HepG2 (cell line): ENCODE results near the gene WNT1. TPM values are rescaled to one million over a fixed set of nuclear protein-coding genes. Genes with fewer than 3 reads are reported as not detected.

Experiments
- ATAC-seq: fragments of 200-7000 bp; cut with Tn5 transposase; 3 replicates; pipeline ENCODE4 v1.9.1; 2020; ENCODE audit warnings: mild to moderate bottlenecking, moderate library complexity
- BruUV-seq: library from RNA; stranded (reverse); fragments of 400-500 nt; replicated peaks from 2 replicates; lab custom pipeline; 2021; lab: Mats Ljungman, UMichigan
- CTCF ChIA-PET: fragments of 300-600 bp; formaldehyde crosslinking; extraction: SDS; loops from one replicate; lab custom pipeline; 2021; ENCODE audit warnings: low total read pairs, inconsistent platforms, low intra/inter-chr PET ratio; lab: Yijun Ruan, JAX
- POLR2A ChIA-PET: fragments of 350-600 bp; sonication (Branson Sonifier 250); formaldehyde crosslinking; loops from one replicate; lab custom pipeline; 2020; ENCODE audit warnings: antibody characterized with exemption, inconsistent platforms; lab: Yijun Ruan, JAX
- DNase-seq: peaks from one replicate; pipeline ENCODE4 v3.0.0-alpha.2; 2015; ENCODE audit warnings: low spot score
- FAIRE-seq: peaks from 3 replicates; lab custom pipeline; 2011; peaks lifted over from hg19 to GRCh38; lab: Jason Lieb, UNC
- H2AFZ ChIP-seq: one replicate; pipeline ENCODE4 v1.6.1; 2011; ENCODE audit warnings: low read length, inconsistent platforms
- H3K27ac ChIP-seq: fragments of 300-600 bp; 3 replicates; pipeline ENCODE4 v1.8.0; 2011; ENCODE audit warnings: mixed run types, mild to moderate bottlenecking, mixed read lengths, low read length, inconsistent platforms; ENCODE audit not compliant: insufficient read depth; ENCODE audit errors: extremely low read length
- H3K27me3 ChIP-seq, 2 experiments: fragments of 200-600 bp in 1 of 2; 2 replicates in 1 of 2; 3 replicates in 1 of 2; pipeline versions ENCODE4 v1.6.0 to v1.8.0; 2011; ENCODE audit warnings: low read length in 2 of 2, mild to moderate bottlenecking in 2 of 2, moderate library complexity in 2 of 2, inconsistent platforms in 1 of 2; ENCODE audit not compliant: insufficient read depth in 2 of 2, control insufficient read depth in 1 of 2
- H3K36me3 ChIP-seq, 2 experiments: fragments of 200-600 bp in 1 of 2; replicated peaks in 1 of 2; 2 replicates in 1 of 2; 3 replicates in 1 of 2; pipeline versions ENCODE4 v1.5.1 to v1.8.0; 2011; ENCODE audit warnings: low read length in 2 of 2, inconsistent platforms in 1 of 2; ENCODE audit not compliant: insufficient read depth in 2 of 2, control insufficient read depth in 1 of 2
- H3K4me1 ChIP-seq: 2 replicates; pipeline ENCODE4 v1.5.1; 2012; ENCODE audit warnings: low read length, inconsistent platforms; ENCODE audit not compliant: insufficient read depth
- H3K4me2 ChIP-seq: 2 replicates; pipeline ENCODE4 v1.6.0; 2011; ENCODE audit warnings: low read depth, low read length, inconsistent platforms
- H3K4me3 ChIP-seq, 3 experiments: fragments of 200-600 bp in 1 of 3; sonication (generic), shearing (Covaris generic) in 1 of 3; replicated peaks in 1 of 3; 2 replicates each; pipeline ENCODE4 v1.5.1; 2011 to 2016; ENCODE audit warnings: low read length in 3 of 3, inconsistent platforms in 2 of 3, low read depth in 2 of 3, mild to moderate bottlenecking in 2 of 3, control low read depth in 1 of 3, mixed read lengths in 1 of 3; ENCODE audit not compliant: insufficient read depth in 1 of 3
- H3K79me2 ChIP-seq: one replicate; pipeline ENCODE4 v1.6.1; 2011; ENCODE audit warnings: low read length, inconsistent platforms; ENCODE audit not compliant: insufficient read depth
- H3K9ac ChIP-seq: 2 replicates; pipeline ENCODE4 v1.6.0; 2011; ENCODE audit warnings: mild to moderate bottlenecking, low read depth, low read length, inconsistent platforms; ENCODE audit not compliant: insufficient read depth
- H3K9me3 ChIP-seq: 2 replicates; pipeline ENCODE4 v1.5.1; 2012; ENCODE audit warnings: mild to moderate bottlenecking, low read length
- H4K20me1 ChIP-seq: 2 replicates; pipeline ENCODE4 v1.6.0; 2011; ENCODE audit warnings: inconsistent platforms, mild to moderate bottlenecking, low read length, moderate library complexity; ENCODE audit not compliant: insufficient read depth
- CTCF ChIP-seq: sonication (generic); formaldehyde crosslinking; IDR thresholded peaks from 2 replicates; pipeline ENCODE4 v1.5.0; 2020; ENCODE audit warnings: mild to moderate bottlenecking, missing genetic modification reagents, moderate library complexity
- ERF ChIP-seq: IDR thresholded peaks from 2 replicates; pipeline ENCODE4 v1.6.1; 2018; ENCODE audit warnings: missing biosample characterization, missing genetic modification reagents
- GABPB1 ChIP-seq: IDR thresholded peaks from 2 replicates; pipeline ENCODE4 v1.6.1; 2016; ENCODE audit warnings: mild to moderate bottlenecking, missing genetic modification reagents, moderate library complexity, missing compliant biosample characterization
- GATAD2A ChIP-seq: IDR thresholded peaks from 2 replicates; pipeline ENCODE4 v1.6.1; 2016
- HOXA3 ChIP-seq: sonication (generic); formaldehyde crosslinking; IDR thresholded peaks from 2 replicates; pipeline ENCODE4 v1.5.0; 2020; ENCODE audit warnings: missing genetic modification reagents
- MAFK ChIP-seq, 2 experiments: IDR thresholded peaks in 1 of 2; conservative IDR thresholded peaks in 1 of 2; 2 replicates each; pipeline ENCODE4 v1.6.1; 2011; ENCODE audit warnings: improper control_type of control experiment in 2 of 2, low read length in 2 of 2
- MAZ ChIP-seq, 2 experiments: sonication (generic) in 1 of 2; formaldehyde crosslinking in 1 of 2; IDR thresholded peaks; 2 replicates each; pipeline versions ENCODE4 v1.5.0 to v1.6.1; 2012 to 2020; ENCODE audit warnings: low read depth in 2 of 2, mild to moderate bottlenecking in 2 of 2, borderline replicate concordance in 1 of 2, improper control_type of control experiment in 1 of 2, low read length in 1 of 2, missing genetic modification reagents in 1 of 2, moderate library complexity in 1 of 2
- NFKB2 ChIP-seq: sonication (generic); formaldehyde crosslinking; IDR thresholded peaks from 2 replicates; pipeline ENCODE4 v1.4.0; 2020; ENCODE audit warnings: missing genetic modification reagents, borderline replicate concordance
- ZMYM2 ChIP-seq: sonication (generic); formaldehyde crosslinking; IDR thresholded peaks from 2 replicates; pipeline ENCODE4 v1.8.0; 2022; ENCODE audit warnings: mild to moderate bottlenecking, missing genetic modification reagents
- ZNF142 ChIP-seq: sonication (generic); formaldehyde crosslinking; IDR thresholded peaks from 2 replicates; pipeline ENCODE4 v1.4.0; 2020; ENCODE audit warnings: missing genetic modification reagents
- WGBS: methylation state at CpG from one replicate; pipeline ENCODE4 v1.1.6; 2017; ENCODE audit warnings: low lambda C conversion rate; 5-methylcytosine and 5-hydroxymethylcytosine counted together
- in situ Hi-C: cut with HindIII; loops from 2 replicates; pipeline ENCODE4 v1.10.0; 2017; ENCODE audit warnings: low pct_unique_long_range_greater_than_20kb; ENCODE audit not compliant: extremely low pct_ligation_motif_present
- intact Hi-C: fragments of 100-400 bp; cut with micrococcal nuclease; formaldehyde crosslinking; loops from one replicate; pipeline ENCODE4 v1.10.0; 2022; ENCODE audit not compliant: unreplicated experiment
- polyA plus RNA-seq, 8 experiments: library from polyadenylated mRNA; depleted of rRNA in 3 of 8; stranded (reverse) in 7 of 8; unstranded in 1 of 8; fragments of >200 nt; fragmentation: Illumina TruSeq in 4 of 8; extraction: Trizol in 4 of 8; gene quantifications; 2 replicates each; pipeline versions ENCODE4 v1.2.1 to v1.2.3, GENCODE V29; 2011 to 2016; ENCODE audit warnings: low read depth in 4 of 8, missing spikeins in 1 of 8, mixed read lengths in 1 of 8; ENCODE audit not compliant: insufficient read depth in 1 of 8
- total RNA-seq, 5 experiments: library from RNA; depleted of rRNA; stranded (reverse); fragments of >200 nt; fragmentation: Illumina TruSeq; extraction: Trizol; gene quantifications; 2 replicates each; pipeline ENCODE4 v1.2.3, GENCODE V29; 2016; ENCODE audit warnings: low read depth in 1 of 5
- TF ChIP-seq, protein P1 (sequence below): sonication (generic); formaldehyde crosslinking; conservative IDR thresholded peaks from 2 replicates; pipeline ENCODE4 v1.8.0; 2022; ENCODE audit warnings: missing genetic modification reagents

The WNT1 gene
- total and polyA plus RNA-seq, 2 of the 13 experiments (the other 11 are each of a cell fraction or from before 2014, with no cell fraction given) = not detected

DNA sequence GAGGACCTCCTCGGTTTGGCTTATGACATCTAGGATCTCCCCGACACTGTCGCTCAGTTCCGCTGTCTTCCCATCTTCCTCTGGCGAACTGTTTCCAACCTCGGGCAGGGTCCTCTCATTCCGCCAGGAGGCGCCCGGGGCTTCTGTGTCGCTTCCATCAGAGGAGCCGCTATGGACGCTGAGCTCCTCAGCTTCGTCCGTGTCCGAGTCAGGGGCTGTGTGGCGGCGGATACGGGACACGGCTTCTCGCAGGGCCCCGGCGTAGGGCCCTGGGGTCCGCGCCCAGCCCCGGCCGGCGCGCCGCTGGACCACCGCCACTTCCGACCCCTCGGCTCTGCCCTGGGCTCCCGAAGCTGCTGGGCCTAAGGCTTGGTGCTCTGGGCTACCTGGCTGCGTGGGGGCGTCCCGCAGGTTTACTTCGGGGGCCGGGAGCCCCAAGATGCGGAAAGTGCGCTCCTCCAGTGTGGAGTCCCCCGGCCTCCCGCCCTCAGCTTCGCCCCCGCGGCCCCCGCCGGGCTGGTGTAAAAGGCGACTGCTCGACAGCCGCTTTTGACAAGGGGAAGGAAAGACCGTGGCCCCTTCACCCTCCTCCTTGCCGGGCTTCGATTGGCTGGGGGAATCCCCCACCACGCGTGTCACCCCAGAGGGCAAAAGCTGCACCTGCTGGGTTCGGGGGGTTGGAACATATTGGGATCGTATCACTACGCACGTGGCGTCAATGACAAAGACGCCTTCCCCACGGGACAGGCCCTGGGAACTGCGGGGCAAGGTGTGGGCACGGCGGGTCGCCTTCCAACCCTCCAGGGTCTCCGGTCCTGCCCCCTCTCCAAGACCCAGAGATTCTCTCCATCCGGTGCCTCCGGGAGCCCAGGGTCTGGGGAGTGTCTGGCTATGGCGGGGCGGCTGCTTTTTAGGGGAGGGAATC is 18.9 kb downstream of the WNT1 start:
- Histone ChIP-seq H3K27me3 (peaks cover 10 to 44% of the 10 kb centered on the region in 2 experiments; a peak in 4 of 5 replicates), H3K4me3 (peak overlapping the region; percentile 58 to 75 (median 66)), H3K4me1 (peaks cover 63% of the 10 kb centered on the region), H2AFZ (no peak overlapping the region), H3K4me2 (peak overlapping the region; percentile 88), H3K36me3 (peaks cover 2 to 5% of the 10 kb centered on the region in 2 experiments; a peak in 3 of 5 replicates), H3K79me2 (no peaks in the 10 kb centered on the region), H3K9ac (peak overlapping the region; percentile 31; the same call in 1 of the 2 replicates), H4K20me1 (no peaks in the 10 kb centered on the region; the same call in 1 of the 2 replicates), H3K27ac (no peak overlapping the region), H3K9me3 (no peaks in the 10 kb centered on the region)
- ChIA-PET POLR2A (interaction anchor here (1.0 to 3.3 kb wide), 8 partner anchors 9 to 134 kb away, joined by 3 to 13 read pairs (median 6); partner anchors contain the start of genes PRKAG1, RND1 and TUBA1B), CTCF (interaction anchor here (1.1 to 3.7 kb wide), 5 partner anchors 9 to 22 kb away, joined by 3 to 15 read pairs (median 4); partner anchors contain the start of genes PRKAG1 and WNT1)
- DNase-seq (peak; percentile 65), FAIRE-seq (peak; percentile 72), ATAC-seq (peak; percentile 65)
- BruUV-seq = no TSS peak
- in situ Hi-C loops (no loop called here), intact Hi-C loops (loop anchor here (1.0 to 5.0 kb wide), 2 partner anchors 21 to 570 kb away; partner anchors contain the start of genes MCRS1 and PRKAG1)
- WGBS = 15% methylated on average over 13 of the region's 71 CpGs
- TF ChIP-seq GABPB1 (CRISPR knock-in tag) (peak; percentile 51; the same call in 1 of the 2 replicates), GATAD2A (CRISPR knock-in tag) (peak; percentile 25; the same call in 1 of the 2 replicates), ZMYM2 (CRISPR knock-in tag) (no peak), NFKB2 (no peak), CTCF (CRISPR knock-in tag) (peak; percentile 90), ZNF142 (CRISPR knock-in tag) (0 out of 2 replicates have a peak, but pooled peaks have one; percentile 42), ERF (peak; percentile 41; the same call in 1 of the 2 replicates), HOXA3 (no peak), MAFK (conservative IDR thresholded peaks at IDR 0.05 in 1 of 2, IDR thresholded peaks at IDR 0.05 in 1 of 2; ENCODE audit: low read length in 2 of 2) (no peak), MAZ (IDR thresholded peaks at IDR 0.05; ENCODE audit: borderline replicate concordance, low read depth, low read length) (no peak), MAZ (CRISPR knock-in tag; IDR thresholded peaks at IDR 0.05; ENCODE audit: low read depth) (peak; percentile 37; the same call in 1 of the 2 replicates)
- TF ChIP-seq, protein P1, sequence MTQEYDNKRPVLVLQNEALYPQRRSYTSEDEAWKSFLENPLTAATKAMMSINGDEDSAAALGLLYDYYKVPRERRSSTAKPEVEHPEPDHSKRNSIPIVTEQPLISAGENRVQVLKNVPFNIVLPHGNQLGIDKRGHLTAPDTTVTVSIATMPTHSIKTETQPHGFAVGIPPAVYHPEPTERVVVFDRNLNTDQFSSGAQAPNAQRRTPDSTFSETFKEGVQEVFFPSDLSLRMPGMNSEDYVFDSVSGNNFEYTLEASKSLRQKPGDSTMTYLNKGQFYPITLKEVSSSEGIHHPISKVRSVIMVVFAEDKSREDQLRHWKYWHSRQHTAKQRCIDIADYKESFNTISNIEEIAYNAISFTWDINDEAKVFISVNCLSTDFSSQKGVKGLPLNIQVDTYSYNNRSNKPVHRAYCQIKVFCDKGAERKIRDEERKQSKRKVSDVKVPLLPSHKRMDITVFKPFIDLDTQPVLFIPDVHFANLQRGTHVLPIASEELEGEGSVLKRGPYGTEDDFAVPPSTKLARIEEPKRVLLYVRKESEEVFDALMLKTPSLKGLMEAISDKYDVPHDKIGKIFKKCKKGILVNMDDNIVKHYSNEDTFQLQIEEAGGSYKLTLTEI (CRISPR knock-in tag) = no peak
